GM21786 (cell line): ENCODE results near the gene BOLL.
A peak's percentile ranks its signal among the peaks of the same experiment; 100 is the strongest.
"Not testable (repeated sequence)": the region's sequence is repeated elsewhere in the genome, so short reads cannot be mapped to it uniquely, and the experiment has no call there.

ENCODE experiments used
- ATAC-seq: cut with Tn5 transposase; IDR thresholded peaks from one replicate; pipeline ENCODE4 v1.9.1; 2021; ENCODE audit not compliant: unreplicated experiment

The BOLL gene, protein sequence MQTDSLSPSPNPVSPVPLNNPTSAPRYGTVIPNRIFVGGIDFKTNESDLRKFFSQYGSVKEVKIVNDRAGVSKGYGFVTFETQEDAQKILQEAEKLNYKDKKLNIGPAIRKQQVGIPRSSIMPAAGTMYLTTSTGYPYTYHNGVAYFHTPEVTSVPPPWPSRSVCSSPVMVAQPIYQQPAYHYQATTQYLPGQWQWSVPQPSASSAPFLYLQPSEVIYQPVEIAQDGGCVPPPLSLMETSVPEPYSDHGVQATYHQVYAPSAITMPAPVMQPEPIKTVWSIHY

DNA sequence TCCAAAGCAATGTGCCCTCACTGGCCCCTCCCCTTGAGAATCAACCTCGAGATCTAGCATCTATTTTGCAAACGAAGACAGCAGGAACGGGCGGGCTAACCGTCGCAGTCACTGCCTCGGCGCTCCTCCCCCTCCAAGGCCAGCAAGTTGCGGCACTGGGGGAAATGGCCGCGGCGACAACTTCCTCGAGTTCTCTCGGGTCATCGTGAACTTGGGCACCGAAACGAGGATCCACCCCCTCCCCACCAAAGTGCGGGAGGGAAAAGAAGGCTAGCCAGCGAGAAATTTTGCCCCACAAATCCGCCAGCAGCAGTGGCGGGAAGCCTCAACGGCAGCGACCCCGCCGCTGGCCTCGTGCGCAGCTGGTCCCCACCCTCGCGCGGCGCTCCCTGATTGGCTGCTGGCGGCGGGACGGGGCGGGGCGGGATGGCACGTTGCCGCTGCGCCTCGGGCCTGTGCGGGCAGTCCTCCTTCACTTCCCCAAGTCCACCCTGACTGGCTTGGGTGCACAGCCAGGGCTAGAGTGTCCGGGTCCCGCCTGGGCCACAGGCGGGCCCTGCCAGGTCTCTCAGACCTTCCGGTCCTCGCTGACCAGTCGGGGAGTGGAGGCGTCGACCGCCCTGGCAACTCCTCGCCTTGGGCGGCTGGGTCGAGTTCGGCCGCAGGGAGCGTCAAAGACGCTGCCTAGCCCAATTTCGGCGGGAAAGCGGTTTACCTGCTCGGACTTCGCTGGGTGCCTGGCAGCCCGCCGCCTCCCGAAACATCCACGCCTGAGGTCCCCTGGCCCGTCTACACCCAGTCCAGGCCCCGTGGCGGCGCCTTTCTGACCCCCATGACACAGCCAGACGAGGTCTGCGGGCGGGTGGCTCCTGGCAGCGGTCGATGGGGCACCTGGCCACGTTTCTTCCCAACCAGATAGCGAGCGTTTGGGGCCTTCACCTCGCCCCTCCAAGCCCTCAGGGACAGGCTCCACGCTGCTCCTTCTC lies at the start of gene BOLL:
BOLL (minus strand) TSS at position 364 of the 986 bp plus-strand sequence. CDS start 3,469 bp downstream, outside the sequence.
- peak; percentile 9 for ATAC-seq

DNA sequence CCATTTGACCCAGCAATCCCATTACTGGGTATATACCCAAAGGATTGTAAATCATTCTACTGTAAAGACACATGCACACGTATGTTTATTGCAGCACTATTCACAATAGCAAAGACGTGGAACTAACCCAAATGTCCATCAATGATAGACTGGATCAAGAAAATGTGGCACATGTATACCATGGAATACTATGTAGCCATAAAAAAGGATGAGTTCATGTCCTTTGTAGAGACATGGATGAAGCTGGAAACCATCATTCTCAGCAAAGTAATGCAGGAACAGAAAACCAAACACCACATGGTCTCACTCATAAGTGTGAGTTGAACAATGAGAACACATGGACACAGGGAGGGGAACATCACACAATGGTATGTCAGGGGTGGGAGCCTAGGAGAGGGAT lies 49.7 kb upstream of the BOLL start:
- ATAC-seq: not testable (repeated sequence)

GRCh38 chr2:197828464-197829135 lies 43.5 kb upstream of the BOLL start:
- ATAC-seq: no peak

GRCh38 chr2:197827618-197828017 lies 42.5 kb upstream of the BOLL start:
- no peak for ATAC-seq

GRCh38 chr2:197822333-197822732 lies 37.2 kb upstream of the BOLL start:
- ATAC-seq: no peak

DNA sequence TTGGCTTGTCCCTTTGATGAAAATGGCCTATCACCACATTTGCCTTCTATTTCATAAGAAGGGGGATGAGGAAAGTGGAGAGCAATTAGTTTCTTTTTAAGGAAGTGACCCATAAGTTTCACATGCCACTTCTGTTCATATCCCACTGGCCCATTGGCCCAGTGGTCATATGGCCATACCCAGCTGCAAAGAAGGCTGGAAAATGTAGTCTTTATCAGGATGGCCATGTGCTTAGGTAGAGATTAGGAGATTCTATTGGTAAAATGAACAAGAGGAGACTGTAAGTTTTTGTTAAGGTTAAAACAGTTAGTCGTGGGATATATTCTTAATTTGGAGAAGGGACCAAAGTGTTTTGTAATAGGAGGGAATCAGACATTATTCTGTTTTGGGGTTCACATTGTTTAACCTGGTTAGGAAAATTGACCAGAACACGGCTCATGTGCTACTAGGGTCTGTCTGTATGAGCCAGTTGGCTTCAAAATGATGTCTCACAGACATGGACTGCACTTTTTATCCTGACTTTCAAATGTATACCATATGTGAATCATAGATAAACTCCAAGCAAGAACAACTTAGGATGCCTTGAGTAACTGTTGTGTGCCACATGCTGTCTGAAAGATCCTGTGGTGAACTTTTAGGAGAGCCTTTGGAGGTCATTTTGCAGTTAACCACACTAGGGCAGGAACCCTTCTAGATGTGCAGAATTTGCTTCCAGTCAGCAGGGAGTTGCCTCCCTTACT lies 36.6 kb upstream of the BOLL start:
- ATAC-seq: no peak

GRCh38 chr2:197814526-197814925 lies 29.4 kb upstream of the BOLL start:
- no peak for ATAC-seq

GRCh38 chr2:197813093-197813787 lies 28.1 kb upstream of the BOLL start:
- ATAC-seq: peak; percentile 52

GRCh38 chr2:197810491-197810890 lies 25.4 kb upstream of the BOLL start:
- no peak for ATAC-seq

DNA sequence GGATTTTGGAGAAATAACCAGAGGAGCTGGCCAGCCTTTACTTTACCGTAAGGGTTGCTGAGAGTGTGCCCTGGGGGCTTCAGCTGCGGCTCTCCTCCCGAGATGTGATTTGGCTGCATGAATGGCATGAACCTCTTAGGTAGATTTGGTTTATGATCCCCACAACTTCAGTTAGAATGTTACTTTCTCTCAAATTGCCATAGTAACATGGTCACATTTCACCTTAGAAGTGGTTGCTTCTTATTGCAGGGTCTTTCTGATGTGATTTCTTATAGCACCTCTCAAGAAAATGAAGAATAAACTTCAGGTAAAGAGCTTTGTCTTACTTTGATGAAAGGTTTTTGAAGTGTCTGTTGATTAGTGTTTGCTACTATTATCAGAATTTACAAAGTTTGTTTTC lies 24.9 kb upstream of the BOLL start:
- ATAC-seq: no peak

- ATAC-seq: no peak
Measured at GRCh38 chr2:197809064-197809463, 23.9 kb upstream of the BOLL start.

DNA sequence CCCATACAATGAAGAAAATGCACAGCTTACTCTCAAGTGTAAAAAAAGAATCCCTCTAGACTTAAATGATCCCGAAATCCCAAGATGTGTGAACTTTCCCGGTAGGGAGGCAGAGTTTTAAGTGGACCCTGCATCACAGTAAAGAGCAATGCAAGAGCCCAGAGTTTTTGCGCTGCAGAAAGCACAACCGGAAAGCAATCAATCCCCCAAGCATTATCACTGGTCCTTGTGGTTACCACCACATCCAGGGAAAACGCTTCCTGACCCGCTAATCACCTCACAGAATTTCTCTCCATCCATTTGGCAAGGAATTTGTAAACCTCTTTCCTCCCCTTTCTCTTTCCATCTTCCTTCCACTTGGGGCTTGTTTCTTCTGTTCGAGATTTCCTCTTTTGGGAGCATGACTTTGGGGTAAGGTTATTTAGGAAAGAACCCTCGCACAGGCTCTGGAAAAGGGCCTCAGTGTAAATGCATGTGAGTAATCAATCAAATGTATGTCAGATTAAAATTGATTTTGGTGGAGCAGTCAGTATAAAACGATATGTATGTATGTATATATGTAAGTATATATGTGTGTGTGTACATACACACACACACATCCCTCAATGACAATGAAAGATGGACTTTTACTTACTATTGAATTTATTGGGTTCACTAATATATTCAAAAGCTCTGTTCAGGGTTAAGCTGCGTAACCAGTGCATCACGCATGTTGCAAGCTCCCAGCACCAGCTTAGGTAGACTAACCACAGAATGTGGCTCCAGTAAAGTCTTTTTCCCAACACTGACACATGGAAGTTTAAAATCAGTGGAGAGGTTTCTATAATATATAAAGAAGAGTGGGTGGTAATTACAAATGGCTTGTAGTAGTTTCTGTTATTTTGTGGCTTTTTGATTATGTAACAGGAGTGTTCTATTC lies 20.9 kb upstream of the BOLL start:
- no peak for ATAC-seq

GRCh38 chr2:197804758-197805714 lies 19.9 kb upstream of the BOLL start:
- ATAC-seq: peak; percentile 29

GRCh38 chr2:197804049-197804757 lies 19.1 kb upstream of the BOLL start, which contains the start of gene PLCL1:
TSS of gene PLCL1 (plus strand) at chr2:197804593.
- peak; percentile 99 for ATAC-seq

GRCh38 chr2:197803033-197803444 lies 17.9 kb upstream of the BOLL start:
- peak; percentile 36 for ATAC-seq

- no peak for ATAC-seq
Measured at GRCh38 chr2:197801033-197801432, 15.9 kb upstream of the BOLL start.

DNA sequence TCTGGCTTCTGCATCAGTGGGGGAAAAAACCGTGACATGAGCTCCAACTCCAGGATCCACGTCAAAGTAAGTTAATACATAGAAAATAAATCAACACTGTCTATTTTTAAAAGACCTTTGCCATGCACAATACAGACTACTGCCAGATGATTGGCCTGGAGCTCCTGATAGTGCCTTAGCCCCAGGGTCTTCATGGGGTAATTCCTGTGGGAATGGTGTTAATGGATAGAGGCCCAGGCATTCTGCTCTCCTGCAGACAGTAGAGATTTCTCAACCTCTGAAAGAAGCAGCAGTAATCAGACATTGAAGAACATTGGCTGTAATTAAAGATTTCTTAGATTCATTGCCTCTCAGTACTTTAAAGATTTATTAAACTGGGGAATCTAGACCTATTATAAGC lies 15.0 kb upstream of the BOLL start:
- ATAC-seq: no peak
